Measurements from ENCODE around the gene KCNJ18.
"Not testable (repeated sequence)": the region's sequence is repeated elsewhere in the genome, so short reads cannot be mapped to it uniquely, and the experiment has no call there.

The KCNJ18 gene

GRCh38 chr17:21683897-21684296 lies 8.4 kb upstream of the KCNJ18 start:
- in situ Hi-C loops (cut with MboI; ENCODE audit: low sequenced_read_pairs), result not testable (repeated sequence)

- in situ Hi-C loops (cut with MboI; ENCODE audit: low sequenced_read_pairs), result not testable (repeated sequence)
Measured at GRCh38 chr17:21684384-21684783, 7.9 kb upstream of the KCNJ18 start.

- in situ Hi-C loops (cut with MboI; ENCODE audit: low sequenced_read_pairs), result not testable (repeated sequence)
Measured at GRCh38 chr17:21685061-21685795, 7.1 kb upstream of the KCNJ18 start.

GRCh38 chr17:21686165-21687015 lies 5.9 kb upstream of the KCNJ18 start:
- in situ Hi-C loops (cut with MboI; ENCODE audit: low sequenced_read_pairs), result no loop called here

GRCh38 chr17:21687136-21687953 lies 5.0 kb upstream of the KCNJ18 start:
- in situ Hi-C loops (cut with MboI; ENCODE audit: low sequenced_read_pairs), result no loop called here

- in situ Hi-C loops (cut with MboI; ENCODE audit: low sequenced_read_pairs), result no loop called here
Measured at GRCh38 chr17:21688293-21688949, 3.9 kb upstream of the KCNJ18 start.

GRCh38 chr17:21689604-21690003 lies 2.7 kb upstream of the KCNJ18 start:
- in situ Hi-C loops (cut with MboI; ENCODE audit: low sequenced_read_pairs), result no loop called here

GRCh38 chr17:21690811-21691210 lies 1.5 kb upstream of the KCNJ18 start:
- in situ Hi-C loops (cut with MboI; ENCODE audit: low sequenced_read_pairs), result not testable (repeated sequence)

- in situ Hi-C loops (cut with MboI; ENCODE audit: low sequenced_read_pairs), result not testable (repeated sequence)
Measured at GRCh38 chr17:21691481-21691880, 842 bp upstream of the KCNJ18 start.

- in situ Hi-C loops (cut with MboI; ENCODE audit: low sequenced_read_pairs), result not testable (repeated sequence)
Measured at GRCh38 chr17:21692704-21693065, 362 bp downstream of the KCNJ18 start.

- in situ Hi-C loops (cut with MboI; ENCODE audit: low sequenced_read_pairs), result not testable (repeated sequence)
Measured at GRCh38 chr17:21693391-21693796, 1.1 kb downstream of the KCNJ18 start.

GRCh38 chr17:21693937-21694336 lies 1.6 kb downstream of the KCNJ18 start:
- in situ Hi-C loops (cut with MboI; ENCODE audit: low sequenced_read_pairs), result not testable (repeated sequence)

- in situ Hi-C loops (cut with MboI; ENCODE audit: low sequenced_read_pairs), result not testable (repeated sequence)
Measured at GRCh38 chr17:21696227-21696626, 3.9 kb downstream of the KCNJ18 start.

- in situ Hi-C loops (cut with MboI; ENCODE audit: low sequenced_read_pairs), result not testable (repeated sequence)
Measured at GRCh38 chr17:21696842-21697507, 4.7 kb downstream of the KCNJ18 start.

GRCh38 chr17:21697508-21697860 lies 5.2 kb downstream of the KCNJ18 start:
- in situ Hi-C loops (cut with MboI; ENCODE audit: low sequenced_read_pairs), result not testable (repeated sequence)

GRCh38 chr17:21698437-21699075 lies 6.2 kb downstream of the KCNJ18 start:
- in situ Hi-C loops (cut with MboI; ENCODE audit: low sequenced_read_pairs), result not testable (repeated sequence)

- in situ Hi-C loops (cut with MboI; ENCODE audit: low sequenced_read_pairs), result not testable (repeated sequence)
Measured at GRCh38 chr17:21699124-21699523, 6.8 kb downstream of the KCNJ18 start.

GRCh38 chr17:21699573-21700236 lies 7.4 kb downstream of the KCNJ18 start:
- in situ Hi-C loops (cut with MboI; ENCODE audit: low sequenced_read_pairs), result not testable (repeated sequence)

- in situ Hi-C loops (cut with MboI; ENCODE audit: low sequenced_read_pairs), result not testable (repeated sequence)
Measured at GRCh38 chr17:21701090-21701489, 8.8 kb downstream of the KCNJ18 start.
